PC-3 (cell line): ENCODE results near the gene PCDHB5. TPM values are rescaled to one million over a fixed set of nuclear protein-coding genes. Genes with fewer than 3 reads are reported as not detected.

Experiments
- ATAC-seq: fragments of 200-7000 bp; cut with Tn5 transposase; 2 replicates; pipeline ENCODE4 v1.9.1; 2020; ENCODE audit warnings: mild to moderate bottlenecking, moderate library complexity
- BruUV-seq: library from RNA; stranded (reverse); fragments of 400-500 nt; replicated peaks from 2 replicates; lab custom pipeline; 2021; lab: Mats Ljungman, UMichigan
- CTCF ChIA-PET: fragments of 300-600 bp; sonication (Branson Sonifier 250); formaldehyde crosslinking; loops from one replicate; lab custom pipeline; 2022; ENCODE audit warnings: antibody characterized with exemption; lab: Charles Lee
- POLR2A ChIA-PET: fragments of 300-600 bp; sonication (Branson Sonifier 250); formaldehyde crosslinking; loops from one replicate; lab custom pipeline; 2022; ENCODE audit warnings: antibody characterized with exemption; ENCODE audit not compliant: unreplicated experiment; lab: Charles Lee
- DNase-seq: peaks from one replicate; pipeline ENCODE4 v3.0.0-alpha.2; 2015
- H2AFZ ChIP-seq: fragments of 300-600 bp; sonication (generic); 2 replicates; pipeline ENCODE4 v1.6.0; 2016; ENCODE audit warnings: antibody characterized with exemption, low read length
- H3F3A ChIP-seq: fragments of 300-600 bp; sonication (generic); one replicate; pipeline ENCODE4 v1.6.0; 2017; ENCODE audit warnings: antibody characterized with exemption, low read length, control low read depth, mild to moderate bottlenecking; ENCODE audit not compliant: unreplicated experiment
- H3K27ac ChIP-seq: fragments of 300-600 bp; sonication (generic); 2 replicates; pipeline ENCODE4 v1.5.1; 2016; ENCODE audit warnings: mild to moderate bottlenecking, low read length
- H3K27me3 ChIP-seq: fragments of 300-600 bp; sonication (generic); 2 replicates; pipeline ENCODE4 v1.6.1; 2016; ENCODE audit warnings: low read length, mixed read lengths
- H3K36me3 ChIP-seq: fragments of 300-600 bp; sonication (generic); 2 replicates; pipeline ENCODE4 v1.6.1; 2016; ENCODE audit warnings: low read depth, mixed run types, low read length, mixed read lengths
- H3K4me1 ChIP-seq: fragments of 300-600 bp; sonication (generic); 2 replicates; pipeline ENCODE4 v1.5.1; 2016; ENCODE audit warnings: low read length; ENCODE audit not compliant: insufficient read depth
- H3K4me2 ChIP-seq: fragments of 300-600 bp; sonication (generic); 2 replicates; pipeline ENCODE4 v1.6.0; 2016; ENCODE audit warnings: low read length
- H3K4me3 ChIP-seq: fragments of 300-600 bp; sonication (generic); 2 replicates; pipeline ENCODE4 v1.5.1; 2016; ENCODE audit warnings: mild to moderate bottlenecking, low read length, mixed read lengths
- H3K79me2 ChIP-seq: fragments of 300-600 bp; sonication (generic); 2 replicates; pipeline ENCODE4 v1.6.1; 2017; ENCODE audit warnings: low read length, mixed read lengths
- H3K9ac ChIP-seq: fragments of 300-600 bp; sonication (generic); 2 replicates; pipeline ENCODE4 v1.6.0; 2016; ENCODE audit warnings: mild to moderate bottlenecking, low read length
- H3K9me2 ChIP-seq: fragments of 300-600 bp; sonication (generic); replicated peaks from 2 replicates; pipeline ENCODE4 v1.6.1; 2016; ENCODE audit warnings: mixed run types, low read length, mixed read lengths
- H3K9me3 ChIP-seq: fragments of 300-600 bp; sonication (generic); 2 replicates; pipeline ENCODE4 v1.6.1; 2016; ENCODE audit warnings: low read length, mixed read lengths
- H4K20me1 ChIP-seq: fragments of 300-600 bp; sonication (generic); 2 replicates; pipeline ENCODE4 v1.6.1; 2016; ENCODE audit warnings: low read length, mixed read lengths
- EZH2 ChIP-seq: fragments of 300-600 bp; sonication (generic); IDR thresholded peaks from one replicate; pipeline ENCODE4 v1.6.1; 2017; ENCODE audit warnings: antibody characterized with exemption, mild to moderate bottlenecking, low read length; ENCODE audit not compliant: unreplicated experiment
- EZH2phosphoT487 ChIP-seq: fragments of 300-600 bp; sonication (generic); IDR thresholded peaks from 2 replicates; pipeline ENCODE4 v1.6.1; 2018; ENCODE audit warnings: mild to moderate bottlenecking, antibody characterized with exemption, low read length, borderline replicate concordance
- intact Hi-C: fragments of 100-400 bp; cut with micrococcal nuclease; formaldehyde crosslinking; loops from 2 replicates; pipeline ENCODE4 v1.9.0; 2023
- total RNA-seq: library from RNA; depleted of rRNA; stranded (reverse); fragments of >200 nt; gene quantifications from 2 replicates; pipeline ENCODE4 v1.2.3, GENCODE V29; 2014
- TF ChIP-seq, protein P1 (sequence below): fragments of 300-600 bp; sonication (generic); conservative IDR thresholded peaks from 2 replicates; pipeline ENCODE4 v1.5.1; 2017; ENCODE audit warnings: antibody characterized with exemption, low read depth, mild to moderate bottlenecking, low read length

PCDHB5 gene
- total RNA-seq, 1 experiment from 2014 or later: 0.69 TPM

DNA sequence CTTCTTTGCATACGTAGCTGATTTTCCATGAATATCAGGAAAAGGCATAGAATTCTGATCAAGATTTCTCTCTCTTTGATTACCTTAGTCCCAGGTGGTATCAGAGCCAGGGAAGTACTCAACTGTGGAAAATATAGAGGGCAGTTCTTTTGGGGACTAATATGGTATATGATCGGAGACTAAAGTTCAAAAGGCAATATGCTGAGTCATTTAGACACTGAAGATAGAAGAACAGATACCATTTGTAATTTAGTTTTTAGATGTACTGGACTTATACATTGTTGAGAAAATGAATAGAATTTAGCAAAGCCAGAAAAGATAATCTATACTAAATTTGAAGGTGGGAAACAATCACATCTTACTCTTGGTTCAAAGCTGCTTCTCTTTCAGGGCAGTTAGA lies 29.7 kb upstream of the PCDHB5 start:
- H3K9ac ChIP-seq: no peak overlapping the region
- ATAC-seq: no peak
- H3F3A ChIP-seq: no peaks in the 10 kb centered on the region
- DNase-seq: no peak
- H4K20me1 ChIP-seq: no peaks in the 10 kb centered on the region
- intact Hi-C loops: no loop called here
- H3K9me2 ChIP-seq: no peaks in the 10 kb centered on the region
- ChIA-PET CTCF (no interaction called here), POLR2A (no interaction called here)
- no TSS peak for BruUV-seq
- no peaks in the 10 kb centered on the region for H3K79me2 ChIP-seq
- TF ChIP-seq EZH2 (no peak), EZH2phosphoT487 (no peak)
- TF ChIP-seq, protein P1, sequence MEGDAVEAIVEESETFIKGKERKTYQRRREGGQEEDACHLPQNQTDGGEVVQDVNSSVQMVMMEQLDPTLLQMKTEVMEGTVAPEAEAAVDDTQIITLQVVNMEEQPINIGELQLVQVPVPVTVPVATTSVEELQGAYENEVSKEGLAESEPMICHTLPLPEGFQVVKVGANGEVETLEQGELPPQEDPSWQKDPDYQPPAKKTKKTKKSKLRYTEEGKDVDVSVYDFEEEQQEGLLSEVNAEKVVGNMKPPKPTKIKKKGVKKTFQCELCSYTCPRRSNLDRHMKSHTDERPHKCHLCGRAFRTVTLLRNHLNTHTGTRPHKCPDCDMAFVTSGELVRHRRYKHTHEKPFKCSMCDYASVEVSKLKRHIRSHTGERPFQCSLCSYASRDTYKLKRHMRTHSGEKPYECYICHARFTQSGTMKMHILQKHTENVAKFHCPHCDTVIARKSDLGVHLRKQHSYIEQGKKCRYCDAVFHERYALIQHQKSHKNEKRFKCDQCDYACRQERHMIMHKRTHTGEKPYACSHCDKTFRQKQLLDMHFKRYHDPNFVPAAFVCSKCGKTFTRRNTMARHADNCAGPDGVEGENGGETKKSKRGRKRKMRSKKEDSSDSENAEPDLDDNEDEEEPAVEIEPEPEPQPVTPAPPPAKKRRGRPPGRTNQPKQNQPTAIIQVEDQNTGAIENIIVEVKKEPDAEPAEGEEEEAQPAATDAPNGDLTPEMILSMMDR: no peak
- H3K36me3 ChIP-seq: no peaks in the 10 kb centered on the region
- no peak overlapping the region for H3K27ac ChIP-seq
- H3K27me3 ChIP-seq: no peaks in the 10 kb centered on the region
- H3K4me3 ChIP-seq: no peak overlapping the region
- H3K9me3 ChIP-seq: no peaks in the 10 kb centered on the region
- H3K4me1 ChIP-seq: no peaks in the 10 kb centered on the region
- H2AFZ ChIP-seq: no peak overlapping the region
- no peak overlapping the region for H3K4me2 ChIP-seq

DNA sequence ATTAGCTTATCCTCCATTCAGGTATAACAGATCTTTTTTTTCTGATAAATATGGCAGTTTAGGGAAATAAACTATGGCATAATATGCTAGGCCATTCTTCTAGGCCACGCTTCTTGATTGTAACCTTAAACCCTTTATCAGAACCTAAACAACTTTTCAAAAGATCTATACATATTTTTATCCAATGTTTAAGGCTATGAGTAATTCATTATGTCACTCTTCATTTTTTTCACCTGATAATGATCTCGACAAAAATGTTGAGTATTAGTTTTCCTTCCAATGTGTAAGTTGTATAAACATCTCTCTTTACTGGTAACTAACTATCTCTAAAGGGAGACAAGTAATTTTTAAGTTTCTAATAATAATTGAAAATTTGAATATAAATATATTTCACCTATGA lies 15.8 kb upstream of the PCDHB5 start:
- no peaks in the 10 kb centered on the region for H3K9me2 ChIP-seq
- ChIA-PET POLR2A (no interaction called here), CTCF (no interaction called here)
- H3K36me3 ChIP-seq: no peaks in the 10 kb centered on the region
- no TSS peak for BruUV-seq
- DNase-seq (no peak), ATAC-seq (no peak)
- H3K79me2 ChIP-seq: no peaks in the 10 kb centered on the region
- no peaks in the 10 kb centered on the region for H3F3A ChIP-seq
- no peak overlapping the region for H3K27ac ChIP-seq
- no peak overlapping the region for H3K4me3 ChIP-seq
- TF ChIP-seq EZH2 (no peak), EZH2phosphoT487 (no peak)
- TF ChIP-seq, protein P1: no peak
- no peak overlapping the region for H3K4me2 ChIP-seq
- H2AFZ ChIP-seq: no peak overlapping the region
- intact Hi-C loops: no loop called here
- H3K4me1 ChIP-seq: no peaks in the 10 kb centered on the region
- no peaks in the 10 kb centered on the region for H3K27me3 ChIP-seq
- no peaks in the 10 kb centered on the region for H4K20me1 ChIP-seq
- 0 out of 2 replicates have a peak, but pooled peaks cover 3% of the 10 kb centered on the region for H3K9me3 ChIP-seq
- no peak overlapping the region for H3K9ac ChIP-seq

DNA sequence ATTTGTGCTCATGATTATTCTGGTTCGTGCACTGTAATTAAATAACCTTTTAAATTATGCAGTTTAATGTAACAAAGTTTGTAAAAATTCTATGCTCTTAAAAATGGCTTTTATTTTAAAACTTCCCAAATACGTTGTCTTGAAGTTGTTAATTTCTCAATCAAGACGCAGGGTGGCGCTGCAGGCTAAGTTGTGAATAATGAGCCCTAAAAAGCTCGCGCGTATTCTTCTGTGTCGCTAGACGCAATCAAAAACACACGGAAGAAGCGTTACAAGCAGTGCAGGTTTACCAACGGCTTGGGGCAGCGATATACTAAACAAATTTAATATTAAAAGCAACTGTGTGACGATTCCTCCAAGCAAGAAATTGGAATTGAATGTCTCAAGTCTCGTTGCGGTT lies 13.4 kb upstream of the PCDHB5 start, which contains the start of gene PCDHB4:
PCDHB4 (plus strand) TSS at position 256 of the 400 bp plus-strand sequence. CDS start 181 bp downstream, outside the sequence.
- no peaks in the 10 kb centered on the region for H3K9me2 ChIP-seq
- no peaks in the 10 kb centered on the region for H3K27me3 ChIP-seq
- TF ChIP-seq, protein P1: no peak
- TF ChIP-seq EZH2phosphoT487 (no peak), EZH2 (no peak)
- no peaks in the 10 kb centered on the region for H3K36me3 ChIP-seq
- no peak within 1 kb of the TSS for H3K4me2 ChIP-seq
- H3F3A ChIP-seq: no peaks in the 10 kb centered on the region
- no TSS peak for BruUV-seq
- no peaks in the 10 kb centered on the region for H3K9me3 ChIP-seq
- intact Hi-C loops: no loop called here
- no peaks in the 10 kb centered on the region for H3K4me1 ChIP-seq
- no peak within 1 kb of the TSS for H3K9ac ChIP-seq
- ChIA-PET CTCF (no interaction called here), POLR2A (no interaction called here)
- H3K4me3 ChIP-seq: no peak within 1 kb of the TSS
- ATAC-seq (no peak), DNase-seq (no peak)
- H3K79me2 ChIP-seq: no peaks in the 10 kb centered on the region
- H4K20me1 ChIP-seq: no peaks in the 10 kb centered on the region
- no peak within 1 kb of the TSS for H2AFZ ChIP-seq
- H3K27ac ChIP-seq: no peak within 1 kb of the TSS
